ENCODE data around the gene TMTC1.

GRCh38 chr12:29499235-29499634 lies 284.5 kb downstream of the TMTC1 start:
- TF ChIP-seq CTCF (IDR thresholded peaks at IDR 0.05; ENCODE audit: control extremely low read depth in 1 of 3, insufficient read depth in 1 of 3, low read depth in 1 of 3, low read length in 3 of 3) (no peak), SRF (IDR thresholded peaks at IDR 0.05; ENCODE audit: low read depth, low read length) (no peak), ZNF274 (IDR thresholded peaks at IDR 0.05; ENCODE audit: borderline replicate concordance, extremely low read depth, low read length) (no peak), HDAC6 (IDR thresholded peaks at IDR 0.05; ENCODE audit: low read depth, low read length) (no peak), CREB1 (IDR thresholded peaks at IDR 0.05) (no peak), RBBP5 (IDR thresholded peaks at IDR 0.05; ENCODE audit: borderline replicate concordance, low read depth, low read length) (no peak), EZH2 (IDR thresholded peaks at IDR 0.05; ENCODE audit: low read depth, low read length, severe bottlenecking) (no peak)
- TF ChIP-seq, protein P1, sequence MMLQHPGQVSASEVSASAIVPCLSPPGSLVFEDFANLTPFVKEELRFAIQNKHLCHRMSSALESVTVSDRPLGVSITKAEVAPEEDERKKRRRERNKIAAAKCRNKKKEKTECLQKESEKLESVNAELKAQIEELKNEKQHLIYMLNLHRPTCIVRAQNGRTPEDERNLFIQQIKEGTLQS (IDR thresholded peaks at IDR 0.05; ENCODE audit: insufficient read depth, low read depth, low read length) = no peak
